Esophagus muscularis mucosa (tissue), 4 donors: ENCODE results near the gene MYO1D. TPM values are rescaled to one million over a fixed set of nuclear protein-coding genes. Genes with fewer than 3 reads are reported as not detected.

Source experiments
- DNase-seq: peaks from one replicate; pipeline ENCODE4 v3.0.0-alpha.2; 2017; ENCODE audit errors: extremely low spot score
- H3K27ac ChIP-seq, 4 donors: fragments of 200-600 bp; sonication (generic); replicated peaks in 1 of 4; 1 replicate in 3 of 4; 2 replicates in 1 of 4; pipeline ENCODE4 v1.5.1; 2016 to 2019; ENCODE audit warnings: mild to moderate bottlenecking in 1 of 4
- H3K27me3 ChIP-seq, 4 donors: fragments of 200-600 bp; sonication (generic); one replicate each; pipeline versions ENCODE4 v1.5.1 to v1.6.0; 2016 to 2019
- H3K36me3 ChIP-seq, 4 donors: fragments of 200-600 bp; sonication (generic); one replicate each; pipeline ENCODE4 v1.5.1; 2016 to 2019
- H3K4me1 ChIP-seq, 4 donors: fragments of 200-600 bp; sonication (generic); one replicate each; pipeline ENCODE4 v1.5.1; 2016 to 2019
- H3K4me3 ChIP-seq, 4 donors: fragments of 200-600 bp; sonication (generic); 1 replicate in 2 of 4; 2 replicates in 2 of 4; pipeline ENCODE4 v1.5.1; 2016 to 2019; ENCODE audit warnings: mild to moderate bottlenecking in 4 of 4, moderate library complexity in 1 of 4
- H3K9me3 ChIP-seq, 4 donors: fragments of 200-600 bp; sonication (generic); 1 replicate in 3 of 4; 2 replicates in 1 of 4; pipeline ENCODE4 v1.5.1; 2016 to 2019
- CTCF ChIP-seq, 3 experiments: fragments of 200-600 bp in 2 of 3; fragments of 450-650 bp in 1 of 3; sonication (generic) in 2 of 3; IDR thresholded peaks; one replicate each; pipeline ENCODE4 v1.5.1; 2017 to 2019; ENCODE audit warnings: antibody characterized with exemption in 3 of 3, mild to moderate bottlenecking in 2 of 3, moderate library complexity in 1 of 3
- EP300 ChIP-seq: sonication (generic); formaldehyde crosslinking; IDR thresholded peaks from one replicate; pipeline ENCODE4 v1.6.1; 2017; ENCODE audit warnings: antibody characterized with exemption
- POLR2A ChIP-seq: fragments of 450-650 bp; IDR thresholded peaks from one replicate; pipeline ENCODE4 v1.6.1; 2017; ENCODE audit warnings: antibody characterized with exemption, moderate library complexity, mild to moderate bottlenecking, low read depth
- POLR2AphosphoS5 ChIP-seq, 2 donors: sonication (generic); formaldehyde crosslinking; IDR thresholded peaks; one replicate each; pipeline ENCODE4 v1.6.1; 2017; ENCODE audit warnings: antibody characterized with exemption in 2 of 2
- WGBS: methylation state at CpG from one replicate; pipeline ENCODE4 v1.1.5; 2018; 5-methylcytosine and 5-hydroxymethylcytosine counted together
- intact Hi-C: fragments of 100-400 bp; cut with DNase I; formaldehyde crosslinking; loops from one replicate; pipeline ENCODE4 v1.15.1; 2023
- total RNA-seq, 4 donors: library from RNA; depleted of rRNA; stranded (reverse); fragments of >200 nt; gene quantifications; one replicate each; pipeline versions ENCODE4 v1.1.0 to v1.2.1, GENCODE V29; 2016

Gene MYO1D
- total RNA-seq, 4 donors from 2014 or later, result 27.3 to 30.3 (median 29.0) TPM

DNA sequence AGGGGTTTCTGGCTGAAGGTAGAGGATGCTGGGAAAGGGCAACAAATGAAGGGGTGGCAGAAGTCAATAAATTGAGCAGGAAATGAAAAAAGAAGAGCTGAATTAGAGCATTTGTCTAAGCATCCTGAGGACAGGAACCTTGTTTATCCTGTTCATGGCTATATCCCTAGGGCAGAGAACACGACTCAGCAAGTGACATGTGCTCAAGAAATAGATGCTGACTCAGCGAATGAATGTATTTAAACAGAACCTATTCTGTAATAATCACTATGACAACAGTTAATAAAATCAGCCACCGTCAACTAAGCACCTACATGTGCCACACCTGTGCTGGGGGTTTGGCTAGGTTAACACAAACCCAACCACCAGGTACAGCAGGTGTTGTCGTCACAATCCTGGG lies 309.8 kb downstream of the MYO1D start:
- TF ChIP-seq EP300 (no peak), POLR2A (no peak), CTCF (IDR thresholded peaks at IDR 0.05) (no peak), POLR2AphosphoS5 (IDR thresholded peaks at IDR 0.05) (no peak)
- Histone ChIP-seq H3K4me1 (no peaks in the 10 kb centered on the region), H3K36me3 (no peaks in the 10 kb centered on the region), H3K27me3 (no peaks in the 10 kb centered on the region), H3K27ac (no peak overlapping the region), H3K9me3 (no peaks in the 10 kb centered on the region), H3K4me3 (no peak overlapping the region)
- no peak for DNase-seq
- intact Hi-C loops, result no loop called here
- WGBS, result 57% methylated on average over 4 of the region's 4 CpGs

- 87% methylated on average over 5 of the region's 5 CpGs for WGBS
- intact Hi-C loops, result no loop called here
- Histone ChIP-seq H3K36me3 (no peaks in the 10 kb centered on the region), H3K4me3 (no peak overlapping the region), H3K9me3 (no peaks in the 10 kb centered on the region), H3K4me1 (no peaks in the 10 kb centered on the region), H3K27ac (no peak overlapping the region), H3K27me3 (no peaks in the 10 kb centered on the region)
- no peak for DNase-seq
- TF ChIP-seq CTCF (IDR thresholded peaks at IDR 0.05) (no peak), EP300 (no peak), POLR2A (no peak), POLR2AphosphoS5 (IDR thresholded peaks at IDR 0.05) (no peak)
Measured at GRCh38 chr17:32566303-32566702, 310.6 kb downstream of the MYO1D start.

DNA sequence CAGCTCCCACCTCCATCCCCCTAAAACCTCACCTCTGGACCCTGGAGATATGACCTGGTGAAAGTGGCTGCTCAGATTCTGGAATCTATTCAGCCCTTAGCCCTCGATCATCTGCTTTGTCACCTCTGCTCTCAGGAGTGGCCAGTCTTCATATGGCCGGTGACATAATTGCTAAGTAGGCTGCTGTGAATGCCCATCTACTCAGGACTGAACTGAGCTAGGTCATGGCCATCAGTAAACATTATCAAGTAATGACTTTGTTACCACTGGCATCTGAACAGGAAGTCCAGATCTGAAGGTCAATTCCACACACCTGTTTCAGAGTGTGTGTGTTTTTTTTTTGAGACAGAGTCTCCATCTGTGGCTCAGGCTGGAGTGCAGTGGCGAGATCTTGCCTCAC lies 311.5 kb downstream of the MYO1D start:
- Histone ChIP-seq H3K27ac (no peak overlapping the region), H3K4me1 (no peaks in the 10 kb centered on the region), H3K4me3 (no peak overlapping the region), H3K9me3 (no peaks in the 10 kb centered on the region), H3K27me3 (no peaks in the 10 kb centered on the region), H3K36me3 (no peaks in the 10 kb centered on the region)
- no peak for DNase-seq
- TF ChIP-seq POLR2AphosphoS5 (IDR thresholded peaks at IDR 0.05) (no peak), CTCF (IDR thresholded peaks at IDR 0.05) (no peak), POLR2A (no peak), EP300 (no peak)
- intact Hi-C loops, result no loop called here
- 91% methylated on average over 2 of the region's 3 CpGs for WGBS

DNA sequence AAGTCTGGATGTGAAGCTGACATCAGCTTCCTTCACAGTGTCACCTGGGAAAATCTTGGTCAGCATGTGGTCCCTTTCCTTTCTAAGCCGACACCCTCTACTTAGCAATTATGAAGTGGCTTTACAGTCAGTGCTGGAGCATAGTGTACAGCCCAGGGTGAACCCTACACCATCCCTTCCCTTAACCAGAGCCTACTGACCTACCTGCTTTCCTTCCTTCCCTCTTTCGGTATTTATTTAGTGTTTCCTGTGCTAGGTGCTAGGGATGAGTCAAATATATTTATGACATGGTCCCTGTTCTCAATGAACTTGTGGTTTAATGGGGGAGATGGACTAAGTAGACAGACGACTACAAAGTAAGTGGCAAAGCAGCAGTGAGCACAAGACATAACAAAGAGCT lies 312.6 kb downstream of the MYO1D start:
- Histone ChIP-seq H3K4me3 (no peak overlapping the region), H3K9me3 (no peaks in the 10 kb centered on the region), H3K27me3 (no peaks in the 10 kb centered on the region), H3K4me1 (no peaks in the 10 kb centered on the region), H3K36me3 (no peaks in the 10 kb centered on the region), H3K27ac (no peak overlapping the region)
- intact Hi-C loops, result no loop called here
- 92% methylated on average over 3 of the region's 3 CpGs for WGBS
- TF ChIP-seq POLR2AphosphoS5 (IDR thresholded peaks at IDR 0.05) (no peak), EP300 (no peak), CTCF (IDR thresholded peaks at IDR 0.05) (no peak), POLR2A (no peak)
- no peak for DNase-seq

GRCh38 chr17:32563583-32563982 lies 313.3 kb downstream of the MYO1D start:
- Histone ChIP-seq H3K4me3 (no peak overlapping the region), H3K4me1 (no peaks in the 10 kb centered on the region), H3K36me3 (no peaks in the 10 kb centered on the region), H3K27ac (no peak overlapping the region), H3K27me3 (no peaks in the 10 kb centered on the region), H3K9me3 (no peaks in the 10 kb centered on the region)
- intact Hi-C loops, result no loop called here
- TF ChIP-seq POLR2AphosphoS5 (IDR thresholded peaks at IDR 0.05) (no peak), POLR2A (no peak)
- 87% methylated on average over 6 of the region's 6 CpGs for WGBS
- no peak for DNase-seq
